A673 (cell line): ENCODE results near the gene RSBN1.

ENCODE experiments used
- CTCF ChIP-seq: fragments of 300-800, 200-600 bp; sonication (generic); conservative IDR thresholded peaks from 2 replicates; pipeline ENCODE4 v1.5.1; 2017; ENCODE audit warnings: low read depth, mild to moderate bottlenecking, antibody characterized with exemption, low read length, moderate library complexity, mixed read lengths
- EZH2 ChIP-seq: fragments of 200-600 bp; sonication (generic); IDR thresholded peaks from 2 replicates; pipeline ENCODE4 v1.6.1; 2017; ENCODE audit warnings: borderline replicate concordance, low read depth, mild to moderate bottlenecking, mixed read lengths, antibody characterized with exemption, low read length; ENCODE audit not compliant: poor library complexity, severe bottlenecking

- no peak for TF ChIP-seq CTCF
- TF ChIP-seq EZH2 = no peak
Observed at GRCh38 chr1:113779542-113779941, 32.7 kb downstream of the RSBN1 start.
